Neutrophil (primary cell): ENCODE measurements around the gene HNRNPA2B1.
A peak's percentile ranks its signal among the peaks of the same experiment; 100 is the strongest.

Experiments
- H3K27ac ChIP-seq: fragments of 200-600 bp; sonication (generic); 2 replicates; pipeline ENCODE4 v1.5.1; 2016; ENCODE audit warnings: mild to moderate bottlenecking, moderate library complexity
- H3K27me3 ChIP-seq: fragments of 200-600 bp; sonication (generic); 2 replicates; pipeline ENCODE4 v1.6.0; 2016; ENCODE audit warnings: mild to moderate bottlenecking
- H3K36me3 ChIP-seq: fragments of 200-600 bp; sonication (generic); 2 replicates; pipeline ENCODE4 v1.5.1; 2017
- H3K4me1 ChIP-seq, 2 experiments: fragments of 200-600 bp in 1 of 2; sonication (generic) in 1 of 2; 1 replicate in 1 of 2; 2 replicates in 1 of 2; pipeline versions ENCODE4 v1.5.1 to v1.6.1; 2013 to 2016; ENCODE audit warnings: low read depth in 1 of 2, low read length in 1 of 2, mild to moderate bottlenecking in 1 of 2, moderate library complexity in 1 of 2; ENCODE audit not compliant: control insufficient read depth in 1 of 2, insufficient read depth in 1 of 2
- H3K4me3 ChIP-seq, 2 experiments: fragments of 200-600 bp in 1 of 2; sonication (generic) in 1 of 2; 1 replicate in 1 of 2; 2 replicates in 1 of 2; pipeline ENCODE4 v1.5.1; 2013 to 2016; ENCODE audit warnings: low read depth in 1 of 2, low read length in 1 of 2, mild to moderate bottlenecking in 1 of 2, moderate library complexity in 1 of 2
- H3K9me3 ChIP-seq: fragments of 200-600 bp; sonication (generic); 2 replicates; pipeline ENCODE4 v1.5.1; 2016
- TF ChIP-seq, protein P1 (sequence below): fragments of 200-600 bp; sonication (generic); IDR thresholded peaks from 2 replicates; pipeline ENCODE4 v1.5.1; 2016; ENCODE audit warnings: antibody characterized with exemption

The HNRNPA2B1 gene

DNA sequence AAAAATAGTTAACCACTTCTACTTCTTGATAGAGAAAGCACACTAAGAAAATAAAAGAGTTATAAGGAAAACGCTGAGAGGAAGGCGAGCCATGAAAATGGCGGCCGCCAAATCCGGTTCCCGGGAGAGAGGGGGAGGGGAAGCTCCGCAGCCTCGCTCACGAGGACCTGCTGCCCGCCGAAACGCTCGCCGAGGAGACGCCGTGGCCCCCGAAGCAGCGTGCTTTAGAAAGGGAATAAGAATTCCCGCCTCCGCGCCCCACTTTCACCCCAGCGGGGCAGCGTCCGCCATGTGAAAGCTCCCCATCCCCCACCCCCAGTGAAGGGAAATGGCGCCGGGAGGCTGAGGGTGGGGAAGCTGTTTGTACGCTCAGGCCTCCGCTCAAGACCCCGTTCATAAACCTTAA lies 505 bp downstream of the HNRNPA2B1 start:
- Histone ChIP-seq H3K4me1 (peaks cover 67 to 68% of the 10 kb centered on the region in 2 experiments), H3K4me3 (peak overlapping the region; percentile 96 to 99), H3K27ac (peak overlapping the region; percentile 98), H3K36me3 (peaks cover 24% of the 10 kb centered on the region), H3K27me3 (no peaks in the 10 kb centered on the region), H3K9me3 (no peaks in the 10 kb centered on the region)
- TF ChIP-seq, protein P1, sequence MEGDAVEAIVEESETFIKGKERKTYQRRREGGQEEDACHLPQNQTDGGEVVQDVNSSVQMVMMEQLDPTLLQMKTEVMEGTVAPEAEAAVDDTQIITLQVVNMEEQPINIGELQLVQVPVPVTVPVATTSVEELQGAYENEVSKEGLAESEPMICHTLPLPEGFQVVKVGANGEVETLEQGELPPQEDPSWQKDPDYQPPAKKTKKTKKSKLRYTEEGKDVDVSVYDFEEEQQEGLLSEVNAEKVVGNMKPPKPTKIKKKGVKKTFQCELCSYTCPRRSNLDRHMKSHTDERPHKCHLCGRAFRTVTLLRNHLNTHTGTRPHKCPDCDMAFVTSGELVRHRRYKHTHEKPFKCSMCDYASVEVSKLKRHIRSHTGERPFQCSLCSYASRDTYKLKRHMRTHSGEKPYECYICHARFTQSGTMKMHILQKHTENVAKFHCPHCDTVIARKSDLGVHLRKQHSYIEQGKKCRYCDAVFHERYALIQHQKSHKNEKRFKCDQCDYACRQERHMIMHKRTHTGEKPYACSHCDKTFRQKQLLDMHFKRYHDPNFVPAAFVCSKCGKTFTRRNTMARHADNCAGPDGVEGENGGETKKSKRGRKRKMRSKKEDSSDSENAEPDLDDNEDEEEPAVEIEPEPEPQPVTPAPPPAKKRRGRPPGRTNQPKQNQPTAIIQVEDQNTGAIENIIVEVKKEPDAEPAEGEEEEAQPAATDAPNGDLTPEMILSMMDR: no peak

DNA sequence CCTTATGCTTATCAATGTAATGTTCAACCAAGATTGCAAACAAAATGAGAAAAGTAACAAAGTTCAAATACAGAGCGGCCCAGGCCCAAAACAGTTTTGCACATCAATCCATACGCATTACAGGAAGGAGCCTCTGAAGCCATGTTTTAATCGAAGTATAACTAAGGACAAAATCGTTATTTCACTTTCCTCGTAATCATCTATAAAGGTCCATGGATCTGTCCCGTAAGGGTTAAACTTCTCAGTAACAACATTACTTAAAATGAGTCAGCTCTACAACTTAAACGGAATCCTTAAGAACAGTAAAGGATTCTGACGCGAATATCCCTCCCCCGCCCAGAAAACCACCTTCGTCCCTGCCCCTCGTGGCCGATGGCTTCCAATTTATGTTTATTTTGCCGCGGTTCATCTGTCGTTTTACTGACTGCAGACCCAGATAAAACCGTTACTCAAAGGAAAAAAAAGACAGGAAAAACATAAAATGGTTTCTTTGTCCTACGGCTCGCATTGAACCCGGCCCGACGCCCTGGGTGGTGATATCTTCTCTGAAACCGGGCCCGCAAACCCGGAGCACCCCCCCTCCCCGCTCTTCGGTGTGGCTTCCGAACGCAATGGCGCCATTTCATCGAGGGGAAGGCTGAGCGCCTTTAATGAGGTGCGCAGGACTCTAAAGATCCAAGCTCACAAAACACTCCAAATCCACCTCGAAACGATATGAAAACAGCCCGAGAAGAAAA lies 1.1 kb downstream of the HNRNPA2B1 start:
- peak overlapping the region; percentile 98 for H3K27ac ChIP-seq
- peak overlapping the region; percentile 96 to 99 for H3K4me3 ChIP-seq
- H3K9me3 ChIP-seq: no peaks in the 10 kb centered on the region
- peaks cover 29% of the 10 kb centered on the region for H3K36me3 ChIP-seq
- peaks cover 61 to 63% of the 10 kb centered on the region in 2 experiments for H3K4me1 ChIP-seq
- TF ChIP-seq, protein P1: no peak
- no peaks in the 10 kb centered on the region for H3K27me3 ChIP-seq

GRCh38 chr7:26198781-26199169 lies 1.8 kb downstream of the HNRNPA2B1 start:
- TF ChIP-seq, protein P1: no peak
- H3K36me3 ChIP-seq: peaks cover 36% of the 10 kb centered on the region
- no peaks in the 10 kb centered on the region for H3K27me3 ChIP-seq
- peak overlapping the region; percentile 96 to 99 for H3K4me3 ChIP-seq
- H3K27ac ChIP-seq: peak overlapping the region; percentile 98
- no peaks in the 10 kb centered on the region for H3K9me3 ChIP-seq
- peaks cover 54 to 56% of the 10 kb centered on the region in 2 experiments for H3K4me1 ChIP-seq

DNA sequence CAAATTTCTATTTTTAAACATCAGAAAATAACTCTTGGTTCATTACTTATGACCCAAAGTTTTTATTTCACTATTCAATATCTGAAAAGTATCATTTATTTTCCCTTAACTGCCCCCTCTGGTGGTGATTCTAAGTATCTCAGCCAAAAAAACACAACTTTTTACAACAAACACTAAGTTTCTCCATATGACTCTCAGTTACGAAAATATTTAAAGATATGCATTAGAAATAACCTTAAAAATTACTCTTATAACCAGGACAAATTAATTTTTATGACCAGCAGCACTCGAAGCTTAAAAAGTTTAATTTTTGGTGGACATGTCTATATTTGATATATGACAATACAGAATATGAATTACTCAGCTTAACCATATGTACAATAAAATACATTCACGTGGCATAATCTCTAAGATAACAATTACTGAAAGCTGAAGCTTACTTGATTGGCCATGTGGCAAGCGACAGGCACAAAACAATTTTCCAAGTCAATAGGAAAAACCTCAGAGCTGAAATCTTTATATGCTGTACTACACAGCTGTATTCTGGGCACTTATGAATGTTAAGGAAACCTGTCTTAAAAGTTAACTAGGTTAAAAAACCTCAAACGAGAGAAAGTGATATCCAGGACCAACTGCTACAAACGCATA lies 2.3 kb downstream of the HNRNPA2B1 start:
- TF ChIP-seq, protein P1: peak; percentile 82
- Histone ChIP-seq H3K27me3 (no peaks in the 10 kb centered on the region), H3K9me3 (no peaks in the 10 kb centered on the region), H3K4me1 (peaks cover 51 to 52% of the 10 kb centered on the region in 2 experiments), H3K36me3 (peaks cover 42% of the 10 kb centered on the region), H3K27ac (peak overlapping the region; percentile 98), H3K4me3 (peak overlapping the region; percentile 96 to 99)

- TF ChIP-seq, protein P1: no peak
- Histone ChIP-seq H3K9me3 (no peaks in the 10 kb centered on the region), H3K36me3 (peaks cover 50% of the 10 kb centered on the region), H3K27ac (peak overlapping the region; percentile 98), H3K4me1 (peaks cover 45 to 50% of the 10 kb centered on the region in 2 experiments), H3K27me3 (no peaks in the 10 kb centered on the region), H3K4me3 (peak overlapping the region; percentile 96 to 99)
These were observed 3.1 kb downstream of the HNRNPA2B1 start for GRCh38 chr7:26197153-26198115.
